Astrocyte of the cerebellum (primary cell): Measurements from ENCODE around the gene TM4SF18.

Source experiments
- DNase-seq: peaks from one replicate; pipeline ENCODE4 v3.0.0-alpha.2; 2011; ENCODE audit warnings: low read depth
- H3K4me3 ChIP-seq: 2 replicates; pipeline ENCODE4 v1.5.1; 2011; ENCODE audit warnings: mild to moderate bottlenecking, low read depth, low read length, moderate library complexity
- CTCF ChIP-seq: IDR thresholded peaks from 2 replicates; pipeline ENCODE4 v1.5.1; 2012; ENCODE audit warnings: low read length, low read depth, moderate library complexity, mild to moderate bottlenecking; ENCODE audit errors: missing control alignments
- in situ Hi-C: cut with HindIII; loops from 2 replicates; pipeline ENCODE4 v1.10.0; 2017; ENCODE audit warnings: low sequenced_read_pairs

Gene TM4SF18

GRCh38 chr3:149368201-149368673, 34.8 kb upstream of the TM4SF18 start:
- in situ Hi-C loops = no loop called here
- TF ChIP-seq CTCF = no peak
- DNase-seq = no peak
- no peak overlapping the region for H3K4me3 ChIP-seq

GRCh38 chr3:149366941-149367840, 33.8 kb upstream of the TM4SF18 start:
- H3K4me3 ChIP-seq = no peak overlapping the region
- TF ChIP-seq CTCF = no peak
- DNase-seq = no peak
- in situ Hi-C loops = no loop called here

GRCh38 chr3:149366031-149366430, 32.6 kb upstream of the TM4SF18 start:
- no peak for DNase-seq
- in situ Hi-C loops = no loop called here
- no peak for TF ChIP-seq CTCF
- no peak overlapping the region for H3K4me3 ChIP-seq

- H3K4me3 ChIP-seq = no peak overlapping the region
- DNase-seq = no peak
- in situ Hi-C loops = no loop called here
- no peak for TF ChIP-seq CTCF
Measured at GRCh38 chr3:149364624-149365023, 31.2 kb upstream of the TM4SF18 start.

GRCh38 chr3:149363053-149363452, 29.6 kb upstream of the TM4SF18 start:
- in situ Hi-C loops = no loop called here
- TF ChIP-seq CTCF = no peak
- no peak overlapping the region for H3K4me3 ChIP-seq
- no peak for DNase-seq

GRCh38 chr3:149362366-149362765, 28.9 kb upstream of the TM4SF18 start:
- in situ Hi-C loops = no loop called here
- H3K4me3 ChIP-seq = no peak overlapping the region
- TF ChIP-seq CTCF = no peak

More at GRCh38 chr3:149362366-149362765, 28.9 kb upstream of the TM4SF18 start:
- no peak for DNase-seq
